OCI-LY1 (cell line): ENCODE measurements around the gene KCP.
A peak's percentile ranks its signal among the peaks of the same experiment; 100 is the strongest.

Experiments used
- CTCF ChIP-seq: fragments of 200-600 bp; sonication (generic), shearing (Covaris generic); IDR thresholded peaks from 2 replicates; pipeline ENCODE4 v1.5.1; 2017; ENCODE audit warnings: mild to moderate bottlenecking, antibody characterized with exemption, low read length, moderate library complexity, mixed read lengths
- EZH2 ChIP-seq: fragments of 200-600 bp; sonication (generic), shearing (Covaris generic); IDR thresholded peaks from 2 replicates; pipeline ENCODE4 v1.8.0; 2017; ENCODE audit warnings: borderline replicate concordance, mixed run types, mild to moderate bottlenecking, antibody characterized with exemption, low read length, moderate library complexity, mixed read lengths

- TF ChIP-seq CTCF (peak; percentile 99), EZH2 (no peak)
Measured at GRCh38 chr7:128841921-128842673, 68.4 kb downstream of the KCP start.
